Measurements from ENCODE around the gene ITGB7. TPM values are rescaled to one million over a fixed set of nuclear protein-coding genes. Genes with fewer than 3 reads are reported as not detected.
"Not testable (repeated sequence)": the region's sequence is repeated elsewhere in the genome, so short reads cannot be mapped to it uniquely, and the experiment has no call there.

ITGB7 gene
- total RNA-seq, 1 donor from 2014 or later, result 5.8 TPM

- no peak for DNase-seq (ENCODE audit: low spot score)
Observed at GRCh38 chr12:53218551-53219291, 11.7 kb upstream of the ITGB7 start.

GRCh38 chr12:53217931-53218307 is 10.9 kb upstream of the ITGB7 start:
- DNase-seq (ENCODE audit: low spot score), result no peak

DNA sequence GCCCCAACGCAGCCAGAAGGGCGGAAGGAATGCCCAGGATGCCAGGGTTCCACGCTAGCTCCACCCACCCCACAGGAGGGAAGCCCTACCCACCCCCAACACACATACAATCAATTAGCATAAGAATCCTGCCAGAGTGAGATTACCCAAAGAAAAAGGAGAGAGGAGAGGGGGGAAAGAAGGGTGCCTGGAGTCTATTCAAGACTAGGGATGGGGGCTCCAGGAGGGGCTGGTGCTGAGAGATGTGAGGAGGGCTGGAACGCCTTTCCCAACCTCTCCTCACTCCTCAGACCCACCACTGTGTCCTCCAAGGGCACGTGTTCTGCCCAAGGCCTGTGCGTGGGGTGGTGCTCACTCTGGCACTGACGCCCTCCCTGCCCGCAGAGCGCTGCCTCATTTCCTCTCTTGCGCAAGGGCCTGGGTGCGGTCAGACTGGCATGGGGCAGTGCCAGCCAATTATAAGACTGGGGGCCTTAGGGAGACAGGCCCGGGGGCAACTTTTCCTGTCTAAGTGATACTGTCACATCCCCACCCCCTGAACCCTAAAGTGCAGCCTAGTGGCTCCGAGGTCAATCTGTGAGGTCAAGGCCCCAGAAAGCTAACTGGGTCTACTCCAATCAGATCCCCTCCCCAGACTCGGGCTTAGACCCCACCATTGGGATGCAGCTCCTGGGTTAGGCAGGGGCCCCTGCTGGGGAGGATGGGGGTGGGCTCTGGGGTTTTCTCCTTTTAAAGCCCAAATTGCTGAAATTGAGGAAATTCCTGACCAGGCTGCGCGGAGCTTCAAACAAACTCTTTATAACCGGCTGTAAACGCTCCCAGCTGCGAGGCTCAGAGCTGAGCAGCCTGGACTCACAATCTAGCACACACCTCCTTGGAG is 10.2 kb upstream of the ITGB7 start:
- DNase-seq (ENCODE audit: low spot score), result no peak

DNA sequence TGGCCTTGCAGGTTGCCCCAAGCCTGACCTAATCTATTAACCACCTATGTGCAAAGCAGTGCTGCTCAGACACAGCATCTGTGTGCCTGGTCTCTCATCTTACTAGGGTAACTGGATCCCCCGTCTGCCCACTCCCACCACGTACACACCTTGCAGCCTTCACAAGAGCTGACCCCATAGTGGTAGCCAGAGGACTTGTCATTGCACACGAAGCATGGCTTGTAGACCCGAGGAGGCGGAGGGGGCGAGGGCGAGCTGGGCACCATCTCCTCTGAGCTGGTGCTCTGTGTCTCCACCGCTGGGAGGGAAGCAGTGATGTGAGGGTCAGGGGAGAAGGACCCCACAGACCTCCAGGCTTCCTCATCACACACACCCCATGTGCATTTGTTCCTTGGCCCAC is 8.4 kb upstream of the ITGB7 start:
- DNase-seq (ENCODE audit: low spot score), result no peak

GRCh38 chr12:53214687-53215455 is 7.8 kb upstream of the ITGB7 start:
- DNase-seq (ENCODE audit: low spot score), result no peak

DNA sequence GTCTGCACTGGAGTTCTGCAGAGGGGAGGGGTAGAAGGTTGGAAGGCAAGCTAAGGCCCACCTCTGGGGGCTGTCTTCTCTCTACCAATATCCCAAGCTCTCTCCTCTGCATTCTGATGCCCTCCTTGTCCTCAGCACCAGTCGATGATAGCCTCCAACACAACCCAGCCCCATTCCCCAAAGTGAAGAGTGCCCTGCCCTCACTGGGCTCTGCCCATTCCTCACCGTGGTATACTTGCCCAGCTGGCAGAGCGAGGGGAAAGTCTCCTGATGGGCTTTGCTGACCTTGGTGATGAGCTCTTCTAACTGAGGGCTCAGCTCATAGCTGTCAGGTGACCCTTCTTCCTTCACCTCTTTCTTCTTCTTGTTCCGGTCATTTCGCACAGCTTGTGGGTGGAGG is 7.2 kb upstream of the ITGB7 start:
- no peak for DNase-seq (ENCODE audit: low spot score)

DNA sequence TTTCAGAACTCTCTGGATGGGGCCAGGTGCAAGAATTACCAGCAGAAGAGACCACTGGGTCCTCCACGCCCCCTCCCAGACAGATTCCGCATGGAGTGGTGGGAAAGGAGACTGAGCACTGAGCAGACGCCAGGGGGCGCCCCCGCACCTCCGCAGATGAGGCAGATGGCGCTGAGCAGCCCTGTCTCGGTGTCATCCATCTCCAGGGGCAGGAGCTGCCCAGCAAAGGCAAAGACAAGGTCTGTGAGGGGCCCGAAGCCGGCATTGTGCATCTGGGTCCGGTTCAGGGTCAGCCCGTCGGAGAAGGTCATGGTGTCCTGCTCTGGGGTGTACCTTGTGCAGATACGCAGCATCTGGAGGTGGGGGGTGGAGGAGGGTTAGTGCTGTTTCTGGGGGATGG is 6.3 kb upstream of the ITGB7 start:
- DNase-seq (ENCODE audit: low spot score), result peak; percentile 84

DNA sequence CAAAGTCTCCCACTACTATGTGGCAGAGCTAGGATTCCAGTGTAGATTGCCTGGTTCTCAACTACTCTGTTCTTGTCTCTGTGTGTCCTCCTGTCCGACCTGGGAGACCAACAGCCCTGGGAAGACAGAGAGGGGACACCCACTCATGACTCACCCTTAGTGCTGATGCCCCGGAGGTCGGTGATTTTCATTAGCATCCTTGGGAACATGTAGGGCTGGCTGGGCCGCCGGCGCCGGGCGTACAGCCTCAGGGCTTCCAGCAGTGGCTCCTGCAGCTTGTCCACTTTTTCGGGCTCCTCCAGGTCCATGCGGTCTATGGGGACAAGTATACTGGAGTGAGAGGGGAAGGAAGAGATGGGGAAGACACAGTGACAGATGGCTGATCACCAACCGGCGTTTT is 5.9 kb upstream of the ITGB7 start:
- no peak for DNase-seq (ENCODE audit: low spot score)

- no peak for DNase-seq (ENCODE audit: low spot score)
Observed at GRCh38 chr12:53211476-53212381, 4.7 kb upstream of the ITGB7 start.

- DNase-seq (ENCODE audit: low spot score), result no peak
Observed at GRCh38 chr12:53210843-53211242, 3.8 kb upstream of the ITGB7 start.

- DNase-seq (ENCODE audit: low spot score), result no peak
Observed at GRCh38 chr12:53208877-53209463, 1.9 kb upstream of the ITGB7 start.

DNA sequence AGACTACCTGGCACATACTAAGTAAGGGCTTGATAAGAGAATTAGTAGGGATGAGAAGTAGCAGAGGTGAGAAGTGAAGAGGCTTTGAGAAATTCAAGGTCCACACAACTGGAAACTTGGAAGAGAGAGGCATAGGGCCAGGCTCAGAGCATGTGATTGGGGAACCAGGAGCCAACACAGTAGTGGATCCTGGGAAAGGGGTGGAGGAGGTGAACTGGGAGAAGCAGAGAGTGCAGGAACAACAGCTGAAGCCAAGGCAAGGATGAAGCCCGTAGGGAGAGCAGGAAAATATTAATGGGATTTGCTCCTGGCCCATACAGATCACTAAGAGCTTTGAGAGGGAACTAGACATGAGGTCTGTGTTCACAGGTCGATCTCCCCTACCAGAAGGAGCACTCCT is 1.4 kb upstream of the ITGB7 start:
- DNase-seq (ENCODE audit: low spot score), result no peak

DNA sequence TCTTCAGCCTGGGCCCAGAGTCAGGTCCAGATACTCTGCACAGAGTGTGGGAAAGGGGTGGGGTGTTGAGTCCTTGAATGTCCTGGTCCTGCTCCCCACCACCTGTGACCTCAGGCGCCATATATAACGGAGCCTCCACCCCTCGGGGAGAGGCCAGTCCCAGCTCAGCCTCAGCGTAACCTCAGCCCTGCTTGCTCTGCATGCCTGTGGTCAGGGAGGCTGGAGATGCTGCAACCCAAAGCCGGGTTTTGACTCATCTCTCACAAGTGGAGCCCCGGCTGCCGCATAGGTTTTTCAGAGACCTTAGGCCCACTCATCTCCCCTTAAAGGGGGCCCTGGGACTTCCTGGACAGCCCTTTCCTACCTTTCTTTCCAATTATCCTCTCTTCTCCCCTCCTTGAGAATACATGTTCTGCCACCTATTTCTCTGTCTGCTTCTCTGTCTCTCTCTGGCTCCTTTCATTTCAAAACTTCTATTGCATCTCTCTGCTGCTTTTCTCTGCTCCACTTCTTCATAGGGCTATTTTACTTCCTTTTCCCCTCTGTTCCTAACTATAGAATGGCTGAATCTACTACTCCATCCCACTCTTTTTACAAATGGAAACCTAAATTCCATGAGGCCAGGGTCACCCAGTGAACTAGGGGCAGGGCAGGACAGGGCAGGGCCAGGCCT is 1.2 kb downstream of the ITGB7 start:
- no peak for DNase-seq (ENCODE audit: low spot score)

DNA sequence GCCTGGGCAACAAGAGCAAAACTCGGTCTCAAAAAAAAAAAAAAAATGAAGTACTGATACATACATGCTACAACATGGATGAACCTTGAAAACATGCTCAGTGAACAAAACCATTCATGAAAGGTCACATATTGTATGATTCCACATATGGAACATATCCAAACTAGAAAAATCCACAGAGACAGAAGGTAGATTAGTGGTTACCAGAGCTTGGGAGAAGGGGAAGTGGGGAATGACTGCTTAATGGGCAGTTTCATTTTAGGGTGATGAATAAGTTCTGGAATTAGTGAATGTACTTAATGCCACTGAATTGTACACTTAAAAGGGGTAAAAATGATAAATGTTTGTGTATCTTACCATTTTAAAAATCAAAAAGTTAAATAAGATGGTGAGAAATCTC is 2.7 kb downstream of the ITGB7 start:
- no peak for DNase-seq (ENCODE audit: low spot score)

- not testable (repeated sequence) for DNase-seq (ENCODE audit: low spot score)
Observed at GRCh38 chr12:53202316-53202715, 4.7 kb downstream of the ITGB7 start.

DNA sequence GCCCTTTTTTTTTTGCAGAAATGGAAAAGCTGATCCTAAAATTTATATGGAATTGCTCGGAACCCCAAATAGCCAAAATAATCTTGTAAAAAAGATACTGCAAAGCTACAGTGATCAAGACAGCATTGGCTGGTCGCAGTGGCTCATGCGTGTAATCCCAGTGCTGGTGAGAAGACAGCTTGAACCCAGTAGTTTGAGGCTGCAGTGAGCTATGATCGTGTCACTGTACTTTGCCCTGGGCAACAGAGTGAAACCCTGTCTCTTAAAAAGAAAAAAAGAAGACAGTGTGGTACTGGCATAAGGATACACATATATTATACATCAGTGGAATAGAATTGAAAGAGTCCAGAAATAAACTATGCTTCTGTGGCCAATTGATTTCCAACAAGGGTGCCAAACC is 5.4 kb downstream of the ITGB7 start:
- no peak for DNase-seq (ENCODE audit: low spot score)

- no peak for DNase-seq (ENCODE audit: low spot score)
Observed at GRCh38 chr12:53201177-53201541, 5.9 kb downstream of the ITGB7 start.

GRCh38 chr12:53200458-53201176 is 6.4 kb downstream of the ITGB7 start:
- DNase-seq (ENCODE audit: low spot score), result no peak

- DNase-seq (ENCODE audit: low spot score), result no peak
Observed at GRCh38 chr12:53200107-53200457, 7.0 kb downstream of the ITGB7 start.

- DNase-seq (ENCODE audit: low spot score), result no peak
Observed at GRCh38 chr12:53199700-53200099, 7.4 kb downstream of the ITGB7 start.
